Kasumi-1 (cell line): Measurements from ENCODE around the gene RELN.
"Not testable (repeated sequence)": the region's sequence is repeated elsewhere in the genome, so short reads cannot be mapped to it uniquely, and the experiment has no call there.

Source experiments
- DNase-seq, 2 experiments: peaks; one replicate each; lab custom pipeline; 2025; lab: John Stamatoyannopoulos, UW

RELN gene

DNA sequence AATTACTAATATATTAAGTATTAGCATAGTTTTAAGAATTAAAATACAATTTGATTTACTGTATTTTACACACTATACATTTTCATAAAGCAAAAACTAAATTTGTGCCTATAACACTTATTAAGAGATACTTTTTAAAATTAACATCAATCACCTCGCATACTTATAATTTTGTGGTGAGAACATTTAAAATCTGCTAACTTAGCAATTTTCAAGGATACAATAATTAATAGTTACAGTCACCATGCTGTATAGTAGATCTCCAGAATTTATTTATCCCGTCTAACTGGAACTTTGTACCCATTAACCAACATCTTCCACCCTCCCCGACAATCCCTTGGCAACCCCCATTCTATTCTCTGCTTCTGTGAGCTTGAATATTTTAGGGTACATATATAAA is 47.5 kb downstream of the RELN start:
- DNase-seq, result no peak

GRCh38 chr7:103940382-103941268 is 48.8 kb downstream of the RELN start:
- no peak for DNase-seq

GRCh38 chr7:103937680-103938079 is 51.8 kb downstream of the RELN start:
- DNase-seq, result no peak

DNA sequence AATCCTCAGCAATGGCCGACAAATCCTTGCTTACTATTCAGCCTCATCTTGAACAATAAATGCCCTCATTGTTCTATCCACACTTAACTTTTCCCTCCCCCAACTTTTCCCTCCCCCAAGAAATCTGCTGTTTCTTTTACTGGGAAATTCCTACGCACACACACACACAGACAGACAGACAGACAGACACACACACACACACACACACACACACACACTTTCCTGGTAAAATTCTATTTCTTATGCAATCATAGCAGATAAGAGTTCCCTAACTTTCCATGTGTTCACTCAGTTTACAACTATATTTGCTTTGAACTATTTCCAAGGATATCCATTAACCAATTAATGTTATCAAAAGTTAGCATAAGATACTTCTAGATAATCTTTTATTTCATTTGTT is 52.9 kb downstream of the RELN start:
- DNase-seq, result no peak

GRCh38 chr7:103934508-103934907 is 55.0 kb downstream of the RELN start:
- no peak for DNase-seq

DNA sequence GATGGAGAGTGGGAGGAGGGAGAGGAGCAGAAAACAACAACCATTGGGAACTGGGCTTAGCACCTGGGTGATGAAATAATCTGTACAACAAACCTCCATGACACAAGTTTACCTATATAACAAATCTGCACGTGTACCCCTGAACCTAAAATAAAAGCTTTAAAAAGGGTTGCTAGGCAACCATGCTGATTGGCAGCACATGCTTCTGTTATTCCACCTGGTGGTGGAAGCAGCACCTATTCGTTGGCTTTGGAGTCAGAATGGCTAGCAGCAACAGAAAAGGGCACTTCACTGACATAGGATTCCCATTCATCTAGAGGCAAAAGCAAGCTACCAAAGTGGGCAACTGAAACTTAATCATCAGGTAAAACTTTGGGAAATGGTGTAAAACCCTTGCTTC is 57.1 kb downstream of the RELN start:
- no peak for DNase-seq

GRCh38 chr7:103929901-103930311 is 59.6 kb downstream of the RELN start:
- DNase-seq, result no peak

DNA sequence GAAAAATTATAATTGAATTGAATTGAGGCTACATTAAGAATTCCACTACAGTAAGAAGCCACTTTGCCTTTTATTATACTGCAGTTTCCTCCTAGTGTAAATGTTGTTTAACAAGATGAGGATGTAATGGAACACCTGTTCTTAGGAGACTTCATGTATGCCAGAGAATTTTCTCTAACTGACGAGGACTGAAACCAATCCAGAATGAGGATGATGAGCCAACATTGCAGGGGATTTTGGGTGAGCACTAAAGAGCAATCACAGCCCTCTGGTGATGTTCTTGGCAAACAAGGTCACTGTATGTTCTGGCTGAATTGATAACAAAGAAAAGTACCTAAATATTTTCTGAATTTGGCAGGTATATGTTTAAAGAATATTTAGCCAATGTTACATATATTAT is 60.9 kb downstream of the RELN start:
- no peak for DNase-seq

- no peak for DNase-seq
These were observed 65.3 kb downstream of the RELN start for GRCh38 chr7:103924184-103924583.

GRCh38 chr7:103922407-103922806 is 67.1 kb downstream of the RELN start:
- no peak for DNase-seq

GRCh38 chr7:103921692-103922091 is 67.8 kb downstream of the RELN start:
- no peak for DNase-seq

DNA sequence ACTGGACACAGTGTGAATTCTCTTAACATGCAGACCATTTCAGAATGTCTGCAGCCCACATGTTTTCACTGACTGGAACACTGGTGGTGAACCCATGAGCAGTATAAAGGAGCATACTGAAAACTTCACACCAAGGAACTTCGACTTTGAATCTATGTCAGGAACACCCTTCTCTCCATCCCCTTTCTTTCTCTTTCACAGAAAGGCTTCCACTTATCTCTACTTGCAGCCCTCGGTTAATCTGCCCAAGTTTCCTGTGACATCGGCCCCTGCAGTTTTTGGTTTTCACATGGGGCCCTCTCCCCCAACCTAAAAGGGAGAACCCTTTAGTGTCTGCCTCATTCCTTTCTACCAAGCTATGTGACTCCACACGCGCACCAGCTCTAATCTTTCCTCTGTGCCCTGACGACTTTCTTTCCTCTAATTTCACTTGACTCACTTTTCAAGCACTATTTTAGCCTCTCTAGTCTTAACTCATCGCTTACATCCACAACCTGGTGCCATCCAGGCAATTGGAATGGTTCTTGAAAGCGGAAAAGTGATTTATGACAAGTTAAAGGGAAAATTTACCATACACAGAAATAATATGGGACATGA is 70.1 kb downstream of the RELN start:
- no peak for DNase-seq

DNA sequence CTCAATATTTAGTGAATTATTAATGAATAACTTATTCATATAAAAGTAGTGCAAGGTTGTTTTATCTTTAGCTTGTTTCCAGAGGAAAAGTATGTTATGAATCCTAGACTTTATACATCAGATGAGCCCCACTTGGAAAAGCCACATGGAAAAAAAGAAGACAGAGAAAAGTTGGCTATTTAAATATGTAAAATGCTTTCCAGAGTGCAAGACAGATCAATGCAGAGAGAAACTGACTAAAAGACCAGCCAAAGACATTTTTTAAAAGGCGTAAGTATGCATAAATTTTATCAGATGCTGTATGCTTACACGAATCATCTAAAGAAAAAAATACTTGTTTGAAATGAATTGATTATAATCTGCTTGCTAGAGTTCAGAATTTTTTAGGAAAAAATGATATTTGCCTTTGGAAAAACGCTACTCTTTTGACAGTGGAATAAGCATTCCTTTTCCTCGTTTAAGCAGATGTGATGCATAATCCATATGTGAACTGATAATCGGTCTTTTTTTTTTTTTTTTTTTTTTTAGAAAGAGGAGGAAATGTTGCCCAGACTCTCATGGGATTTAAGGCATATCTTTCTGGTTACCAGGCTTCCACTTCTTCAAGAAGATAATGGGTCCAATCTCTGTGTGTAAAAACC is 70.7 kb downstream of the RELN start:
- no peak for DNase-seq

GRCh38 chr7:103915680-103916357 is 73.6 kb downstream of the RELN start:
- DNase-seq, result no peak

DNA sequence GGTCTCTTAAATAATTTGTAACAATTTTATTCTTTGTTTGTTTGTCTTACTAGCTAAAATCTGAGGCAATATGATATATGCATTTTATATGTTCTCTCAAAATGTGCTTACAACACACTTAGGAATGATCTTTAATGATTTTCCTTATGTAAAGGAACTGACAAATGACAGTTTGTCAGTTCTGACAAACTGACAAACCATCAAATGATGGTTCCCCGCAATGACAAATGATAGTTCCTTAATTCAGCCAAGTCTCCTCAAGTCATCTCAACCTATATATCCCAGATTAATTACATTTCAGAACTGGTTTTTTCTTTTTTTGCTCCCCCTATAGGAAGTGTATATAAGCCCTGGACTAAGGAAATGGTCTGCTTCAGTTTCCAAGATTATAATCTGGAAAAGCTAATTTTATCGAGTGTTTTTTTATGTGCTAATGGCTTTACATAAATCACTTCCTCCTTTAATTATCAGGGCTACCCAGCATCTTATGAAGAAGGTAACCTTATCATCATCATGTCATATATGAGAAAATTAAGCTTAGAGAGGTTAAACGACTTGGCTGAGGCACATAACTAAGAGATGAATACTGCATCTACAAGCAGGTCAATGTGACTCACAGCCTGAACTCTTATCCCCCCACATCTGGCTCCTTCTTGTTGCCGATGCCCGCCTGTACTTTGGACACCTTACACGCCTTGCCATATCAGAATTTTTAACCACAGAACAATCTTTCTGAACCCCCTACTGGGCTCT is 75.1 kb downstream of the RELN start:
- no peak for DNase-seq

DNA sequence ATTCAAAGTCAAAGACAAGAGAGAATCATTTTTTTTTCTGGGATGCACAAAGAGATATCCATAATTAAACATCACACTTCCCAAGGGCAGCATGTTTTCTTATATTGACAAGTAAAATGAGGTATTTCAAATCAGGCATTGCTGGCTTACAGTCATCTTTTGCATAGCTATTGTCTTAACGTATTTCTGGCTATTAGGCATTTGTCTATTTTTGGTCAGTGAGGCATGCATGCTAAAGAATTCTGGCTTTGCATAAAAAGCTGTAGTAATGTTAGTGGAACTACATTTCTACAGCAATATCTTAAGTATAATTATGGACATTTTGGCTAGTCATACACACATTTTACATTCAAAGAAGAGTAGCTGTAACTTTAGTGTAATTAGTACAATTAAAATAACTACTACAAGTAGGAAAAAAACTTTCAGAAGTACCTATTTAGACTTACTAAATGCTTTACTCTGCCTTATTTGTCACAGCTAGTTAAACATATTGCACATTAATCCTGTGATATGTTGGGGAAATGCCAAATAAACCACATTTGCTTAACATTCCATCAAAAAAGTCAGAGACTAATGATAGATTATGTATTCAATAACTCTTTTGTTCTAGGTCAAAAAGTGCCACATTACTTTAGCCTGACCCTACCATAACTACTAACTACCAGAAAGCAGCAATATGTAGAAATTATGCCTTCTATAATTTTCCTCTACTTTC is 76.4 kb downstream of the RELN start:
- no peak for DNase-seq

- DNase-seq, result not testable (repeated sequence)
These were observed 78.4 kb downstream of the RELN start for GRCh38 chr7:103911015-103911414.

- no peak for DNase-seq
These were observed 83.5 kb downstream of the RELN start for GRCh38 chr7:103905997-103906396.

GRCh38 chr7:103902917-103903316 is 86.5 kb downstream of the RELN start:
- DNase-seq, result no peak

GRCh38 chr7:103896826-103897225 is 92.6 kb downstream of the RELN start:
- DNase-seq, result not testable (repeated sequence)
